Measurements from ENCODE around the gene TAF11L4.
"Not testable (repeated sequence)": the region's sequence is repeated elsewhere in the genome, so short reads cannot be mapped to it uniquely, and the experiment has no call there.

Gene TAF11L4

GRCh38 chr5:17521501-17521900, at the start of gene TAF11L4:
Gene TAF11L4, plus strand, starts transcription at chr5:17521801.
- DNase-seq (ENCODE audit: low read depth) = not testable (repeated sequence)

GRCh38 chr5:17475064-17475463, 46.5 kb upstream of the TAF11L4 start:
- not testable (repeated sequence) for DNase-seq (ENCODE audit: low read depth)

- DNase-seq (ENCODE audit: low read depth) = no peak
These were observed 44.6 kb upstream of the TAF11L4 start for GRCh38 chr5:17477043-17477442.

- no peak for DNase-seq (ENCODE audit: low read depth)
These were observed 43.9 kb upstream of the TAF11L4 start for GRCh38 chr5:17477573-17478265.

GRCh38 chr5:17481378-17481777, 40.2 kb upstream of the TAF11L4 start:
- no peak for DNase-seq (ENCODE audit: low read depth)

GRCh38 chr5:17482790-17483189, 38.8 kb upstream of the TAF11L4 start:
- DNase-seq (ENCODE audit: low read depth) = no peak

GRCh38 chr5:17486464-17487173, 35.0 kb upstream of the TAF11L4 start:
- DNase-seq (ENCODE audit: low read depth) = not testable (repeated sequence)

GRCh38 chr5:17487174-17487512, 34.5 kb upstream of the TAF11L4 start:
- DNase-seq (ENCODE audit: low read depth) = no peak

GRCh38 chr5:17491257-17491656, 30.3 kb upstream of the TAF11L4 start:
- DNase-seq (ENCODE audit: low read depth) = not testable (repeated sequence)

- no peak for DNase-seq (ENCODE audit: low read depth)
These were observed 28.8 kb upstream of the TAF11L4 start for GRCh38 chr5:17492770-17493169.

- no peak for DNase-seq (ENCODE audit: low read depth)
These were observed 24.2 kb upstream of the TAF11L4 start for GRCh38 chr5:17497446-17497845.

- not testable (repeated sequence) for DNase-seq (ENCODE audit: low read depth)
These were observed 23.7 kb upstream of the TAF11L4 start, which contains the start of gene TAF11L2 for GRCh38 chr5:17497931-17498330. Gene TAF11L2, plus strand, starts transcription at chr5:17498231.

- DNase-seq (ENCODE audit: low read depth) = no peak
These were observed 9.8 kb upstream of the TAF11L4 start for GRCh38 chr5:17511775-17512325.

GRCh38 chr5:17517526-17517925, 4.1 kb upstream of the TAF11L4 start:
- DNase-seq (ENCODE audit: low read depth) = peak; percentile 10

- DNase-seq (ENCODE audit: low read depth) = not testable (repeated sequence)
These were observed 3.5 kb upstream of the TAF11L4 start, which contains the start of gene TAF11L3 for GRCh38 chr5:17518067-17518466. Gene TAF11L3, plus strand, starts transcription at chr5:17518367.

GRCh38 chr5:17519508-17519907, 2.1 kb upstream of the TAF11L4 start:
- DNase-seq (ENCODE audit: low read depth) = not testable (repeated sequence)

- not testable (repeated sequence) for DNase-seq (ENCODE audit: low read depth)
These were observed 3.3 kb downstream of the TAF11L4 start, which contains the start of gene TAF11L5 for GRCh38 chr5:17524935-17525334. Gene TAF11L5, plus strand, starts transcription at chr5:17525235.

GRCh38 chr5:17526504-17526903, 4.9 kb downstream of the TAF11L4 start:
- not testable (repeated sequence) for DNase-seq (ENCODE audit: low read depth)

- not testable (repeated sequence) for DNase-seq (ENCODE audit: low read depth)
These were observed 6.8 kb downstream of the TAF11L4 start, which contains the start of gene TAF11L6 for GRCh38 chr5:17528369-17528768. Gene TAF11L6, plus strand, starts transcription at chr5:17528669.
